NCI-H82 (cell line): Measurements from ENCODE around the gene MS4A6A.
"Not testable (repeated sequence)": the region's sequence is repeated elsewhere in the genome, so short reads cannot be mapped to it uniquely, and the experiment has no call there.

ENCODE experiments used
- DNase-seq: peaks from one replicate; lab custom pipeline; 2025; lab: John Stamatoyannopoulos, UW

Gene MS4A6A

DNA sequence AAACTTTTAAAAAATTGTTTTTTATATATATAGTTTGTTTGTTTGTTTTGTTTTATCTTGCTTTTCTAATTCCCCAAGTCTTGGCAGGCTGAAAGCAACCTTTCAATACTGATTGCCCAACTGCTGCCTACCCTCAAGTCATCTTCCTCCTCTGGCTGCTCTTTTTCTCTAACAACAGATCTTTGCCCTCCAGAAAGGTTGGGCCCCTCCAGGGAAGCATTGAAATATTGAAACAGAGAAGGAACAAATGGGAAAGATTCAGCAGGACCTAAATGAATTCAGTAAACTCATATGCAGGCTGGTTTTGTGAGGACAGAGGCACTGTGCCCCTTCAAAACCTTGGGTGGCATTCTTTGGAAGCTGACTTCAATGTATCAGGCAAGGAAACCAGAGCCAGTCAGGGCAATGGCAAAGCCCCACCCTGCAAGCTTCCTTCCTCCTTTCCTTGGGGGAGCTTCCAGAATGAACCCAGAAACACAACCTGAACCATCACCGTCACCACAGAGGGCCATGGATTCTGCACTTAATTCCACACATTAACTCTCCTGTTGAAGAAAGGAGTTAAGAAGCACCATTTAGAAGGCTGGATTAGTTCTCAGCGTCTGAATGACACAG, 815 bp upstream of the MS4A6A start:
- DNase-seq, result peak; percentile 7

DNA sequence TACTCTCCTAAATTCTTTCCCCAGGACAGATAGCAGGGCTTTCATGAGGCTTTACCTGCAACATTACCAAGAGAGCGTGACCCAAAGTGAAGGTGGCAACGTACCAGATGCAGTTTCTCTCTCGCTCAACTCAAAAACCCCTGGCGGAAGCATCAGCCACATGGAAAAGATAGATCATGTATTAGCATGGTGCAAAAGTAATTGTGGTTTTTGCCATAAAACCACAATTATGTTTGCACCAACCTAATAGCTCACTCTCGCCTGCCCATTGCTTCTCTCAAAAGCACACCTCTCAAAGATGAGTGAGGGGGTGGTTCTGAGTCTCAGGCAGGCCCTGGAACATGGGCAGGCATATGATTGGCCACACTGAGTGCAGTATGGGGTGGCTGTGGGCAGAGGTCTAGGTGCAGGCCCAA, 7.0 kb downstream of the MS4A6A start:
- DNase-seq, result no peak

DNA sequence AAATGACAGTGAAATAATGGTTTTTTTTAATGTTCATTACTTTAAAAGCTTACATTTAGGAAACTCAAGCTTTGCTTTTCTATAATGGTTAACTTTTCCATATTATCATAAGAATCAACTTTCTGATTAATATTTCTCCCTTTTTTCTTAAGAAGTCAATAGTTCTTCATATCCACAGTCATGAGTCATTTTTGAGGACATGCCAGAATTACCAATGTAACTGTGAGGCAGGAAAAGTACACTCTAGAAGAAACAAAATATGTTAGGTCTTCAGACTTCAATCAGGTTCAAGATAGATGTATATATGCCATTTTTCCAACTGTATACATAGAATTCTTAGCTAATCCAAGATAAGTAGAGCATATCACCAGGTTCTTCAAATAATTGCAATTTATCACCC, 10.9 kb downstream of the MS4A6A start:
- DNase-seq, result no peak

DNA sequence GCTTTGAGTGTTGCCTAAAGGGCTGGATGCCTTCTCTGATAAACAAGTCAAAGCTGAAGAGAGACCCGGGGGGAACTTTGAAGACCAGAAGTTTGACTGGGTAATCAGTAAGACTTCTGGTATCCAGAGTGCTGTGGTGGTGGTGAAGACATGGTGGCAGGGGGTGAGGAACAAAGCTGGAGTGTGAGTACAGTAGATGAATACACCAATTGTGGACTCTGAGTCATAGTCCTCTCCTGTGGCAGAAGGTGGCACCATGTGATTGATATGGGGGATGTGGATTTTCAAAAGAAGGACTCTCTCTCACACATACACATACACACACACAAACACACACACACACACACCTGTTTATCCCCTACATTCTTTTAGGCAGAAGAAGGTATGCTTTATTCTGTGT, 12.3 kb downstream of the MS4A6A start:
- no peak for DNase-seq

DNA sequence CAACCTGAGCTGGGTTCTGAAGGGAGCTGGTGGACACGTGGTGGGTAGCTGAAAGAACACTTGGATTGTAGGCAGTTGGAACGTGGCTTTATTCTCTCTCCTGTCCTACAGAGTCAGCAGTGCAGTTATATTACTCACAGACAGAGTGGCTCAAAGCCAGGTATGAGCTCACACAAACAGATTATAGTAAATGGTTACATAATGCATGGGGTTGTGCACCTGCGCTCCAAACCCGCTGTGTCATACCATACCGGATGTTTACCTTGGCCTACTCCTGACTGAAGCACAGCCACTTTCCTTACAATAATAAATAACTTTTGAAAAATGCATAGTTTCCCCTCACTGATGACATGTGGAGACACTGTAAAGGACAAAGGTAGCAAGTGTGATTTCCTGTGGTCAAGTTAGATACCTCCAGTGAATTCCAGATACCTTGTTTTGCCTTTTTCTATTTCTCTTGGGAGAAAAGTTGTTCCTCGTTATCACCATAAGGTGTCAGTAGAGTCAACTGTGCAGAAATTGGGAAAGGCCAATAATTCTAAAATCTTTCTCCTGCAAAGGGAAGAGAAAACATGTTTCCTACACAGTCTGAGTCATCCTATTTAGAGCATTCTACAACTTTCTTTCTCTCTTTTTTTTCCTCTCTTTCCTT, 13.5 kb downstream of the MS4A6A start:
- DNase-seq, result no peak

DNA sequence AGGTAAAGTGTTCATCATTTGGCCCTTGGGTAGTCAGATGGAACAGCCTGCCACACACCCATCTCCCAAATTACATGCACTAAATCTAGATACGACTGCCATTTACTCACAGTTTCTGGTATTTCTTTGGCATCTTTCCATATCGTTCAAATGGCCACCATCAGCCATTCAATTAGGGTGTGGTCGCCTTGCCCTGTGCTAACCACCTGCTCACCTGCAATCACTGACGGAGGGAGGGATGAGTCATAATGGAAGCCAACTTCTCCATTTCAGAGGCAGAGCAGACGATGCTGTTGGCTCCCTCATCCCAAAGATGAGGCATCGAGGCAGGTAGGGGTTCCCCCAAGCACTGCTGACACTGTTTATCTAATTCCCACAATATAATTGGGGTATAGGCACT, 14.6 kb downstream of the MS4A6A start:
- no peak for DNase-seq

DNA sequence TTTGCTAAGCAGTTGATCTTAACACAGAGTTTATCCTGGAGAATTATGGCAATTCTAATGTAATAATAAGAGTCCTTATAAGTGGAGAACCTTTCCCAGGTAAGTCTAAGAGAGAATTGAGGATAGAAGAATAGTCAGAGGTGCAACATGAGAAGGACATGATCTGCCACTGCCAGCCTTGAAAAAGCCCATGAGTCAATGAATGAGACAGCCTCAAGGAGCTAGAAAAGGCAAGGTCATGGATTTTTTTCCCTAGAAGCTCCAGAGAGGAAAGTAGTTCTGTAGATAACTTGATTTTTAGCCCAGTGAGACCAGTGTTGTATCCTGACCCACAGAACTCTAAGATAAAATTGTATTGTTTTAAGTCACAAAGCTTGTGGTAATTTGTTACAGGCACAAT, 16.9 kb downstream of the MS4A6A start:
- no peak for DNase-seq

DNA sequence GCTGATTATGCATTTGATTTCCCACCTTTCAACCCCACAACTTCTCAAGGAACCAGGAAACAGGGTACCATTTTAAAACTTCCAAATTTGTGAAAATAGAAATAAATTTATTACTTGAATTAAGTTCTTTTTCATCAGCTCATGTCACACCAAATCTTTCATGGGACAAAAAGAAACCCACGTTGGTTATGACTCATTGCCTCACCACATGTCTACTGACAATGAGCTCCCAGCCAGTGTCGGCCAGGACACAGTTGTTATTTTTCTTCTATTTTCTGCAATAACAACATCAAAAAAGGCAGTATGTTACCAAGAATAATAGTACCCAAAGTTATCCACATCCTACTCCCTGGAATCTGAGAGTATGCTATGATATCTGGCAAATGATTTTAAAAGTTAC, 17.3 kb downstream of the MS4A6A start:
- DNase-seq, result no peak

DNA sequence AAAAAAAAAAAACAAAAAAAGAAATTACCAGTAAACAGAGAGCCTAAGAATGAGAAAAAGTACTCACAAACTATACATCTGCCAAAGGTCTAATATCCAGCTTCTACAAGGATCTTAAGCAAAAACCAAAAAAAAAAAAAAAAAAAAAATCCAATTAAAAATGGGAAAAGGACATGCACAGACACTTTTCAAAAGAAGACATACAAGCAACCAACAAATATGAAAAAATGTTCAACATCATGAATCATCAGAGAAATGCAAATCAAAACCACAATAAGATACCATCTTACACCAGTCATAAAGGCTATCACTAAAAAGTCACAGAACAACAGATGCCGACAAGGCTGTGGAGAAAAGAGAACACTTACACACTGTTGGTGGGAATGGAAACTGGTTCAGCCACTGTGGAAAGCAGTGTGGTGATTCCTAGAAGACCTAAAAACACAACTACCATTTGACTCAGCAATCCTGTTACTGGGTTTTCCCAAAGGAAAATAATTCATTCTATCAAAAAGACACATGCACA, 18.3 kb downstream of the MS4A6A start:
- DNase-seq, result no peak

DNA sequence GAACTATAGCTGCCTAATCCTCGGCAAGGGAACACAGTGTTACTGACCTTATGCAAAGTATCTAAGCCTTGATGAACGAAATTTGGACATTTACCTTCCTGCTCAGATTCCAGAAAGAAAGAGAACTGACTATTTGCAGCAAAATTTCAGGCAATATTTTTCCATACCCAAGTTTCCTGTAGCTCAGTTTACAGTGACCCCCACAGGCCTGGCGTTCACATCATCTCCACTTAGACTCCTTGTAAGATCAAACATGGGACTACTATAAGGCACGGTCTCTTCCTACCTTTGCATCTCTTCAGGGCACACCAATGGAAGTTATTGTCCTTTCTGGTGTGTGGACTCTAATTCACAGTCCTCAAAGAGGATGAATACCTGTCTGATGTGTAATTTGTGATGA, 21.1 kb downstream of the MS4A6A start:
- DNase-seq, result no peak

DNA sequence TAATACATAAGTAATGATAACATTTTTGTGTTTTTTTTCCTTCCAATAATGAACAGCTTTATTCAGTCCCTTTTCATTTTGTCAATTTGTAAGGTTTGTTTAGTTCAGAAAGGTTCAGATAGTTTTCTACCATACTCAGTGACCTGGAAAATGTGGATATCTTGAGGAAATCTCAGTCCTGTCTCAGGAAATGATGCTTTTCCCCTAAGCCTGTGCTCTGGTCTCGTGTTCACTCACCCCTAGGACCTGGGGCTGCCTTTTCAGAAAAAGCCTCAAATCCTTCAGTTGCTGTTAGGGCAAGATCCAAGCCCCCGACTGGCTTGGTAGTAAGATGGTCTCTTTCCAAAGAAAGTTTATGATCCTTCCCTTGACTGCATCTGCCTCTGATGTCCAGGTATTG, 21.8 kb downstream of the MS4A6A start:
- no peak for DNase-seq

DNA sequence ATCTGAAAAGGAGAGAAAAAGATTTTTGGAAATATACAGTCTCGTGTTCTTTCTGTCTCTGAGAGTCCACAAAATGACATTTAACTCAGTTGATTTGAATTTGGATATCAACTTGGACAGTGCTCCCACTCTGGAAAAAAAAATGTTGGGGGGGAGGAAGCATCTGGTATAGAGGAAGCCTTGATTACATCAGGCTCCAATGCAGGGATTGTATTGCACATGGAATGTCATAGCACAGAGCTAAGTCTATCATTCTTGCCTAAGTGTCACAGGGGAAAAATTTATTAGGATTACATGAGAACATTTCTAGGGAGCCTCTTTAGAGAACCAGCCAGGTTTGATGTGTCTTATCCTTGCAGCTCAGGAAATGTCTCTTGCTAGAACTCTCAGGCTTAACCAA, 23.0 kb downstream of the MS4A6A start:
- DNase-seq, result no peak

DNA sequence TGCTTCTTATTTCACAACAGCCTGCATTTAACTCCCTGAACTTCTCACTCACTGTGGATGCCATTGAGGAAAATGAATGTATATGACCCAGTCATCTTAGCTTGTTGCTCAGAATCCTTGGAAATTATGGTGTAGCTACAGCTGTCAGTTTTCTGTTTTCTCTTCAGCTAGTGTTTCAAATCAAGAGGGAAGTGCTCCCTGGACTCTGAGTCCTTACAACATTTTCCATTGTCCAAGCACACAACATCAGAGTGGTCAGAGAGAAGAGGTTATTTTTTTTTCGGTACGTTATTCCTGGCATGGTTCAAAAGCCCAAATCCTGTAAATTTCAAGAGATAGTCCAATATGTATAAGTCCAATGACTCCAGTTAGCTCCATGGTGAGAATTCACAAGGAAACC, 23.6 kb downstream of the MS4A6A start:
- no peak for DNase-seq

DNA sequence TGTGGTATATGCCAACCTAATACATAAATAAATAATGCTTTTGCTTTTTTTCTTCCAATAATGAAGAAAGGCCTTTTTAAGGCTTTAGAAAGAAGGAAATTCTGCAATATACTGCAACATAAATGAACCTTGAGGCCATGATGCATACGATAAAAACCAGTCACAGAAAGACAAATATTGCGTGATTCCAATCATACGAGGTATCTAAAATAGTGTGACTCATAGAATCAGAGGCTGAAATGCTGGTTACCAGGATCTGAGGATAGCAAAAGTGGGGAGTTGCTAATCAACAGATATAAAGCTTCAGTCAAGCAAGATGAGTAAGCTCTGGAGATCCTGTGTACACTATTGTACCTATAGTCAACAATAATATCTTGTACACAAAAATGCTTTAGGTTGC, 24.2 kb downstream of the MS4A6A start:
- DNase-seq, result no peak

DNA sequence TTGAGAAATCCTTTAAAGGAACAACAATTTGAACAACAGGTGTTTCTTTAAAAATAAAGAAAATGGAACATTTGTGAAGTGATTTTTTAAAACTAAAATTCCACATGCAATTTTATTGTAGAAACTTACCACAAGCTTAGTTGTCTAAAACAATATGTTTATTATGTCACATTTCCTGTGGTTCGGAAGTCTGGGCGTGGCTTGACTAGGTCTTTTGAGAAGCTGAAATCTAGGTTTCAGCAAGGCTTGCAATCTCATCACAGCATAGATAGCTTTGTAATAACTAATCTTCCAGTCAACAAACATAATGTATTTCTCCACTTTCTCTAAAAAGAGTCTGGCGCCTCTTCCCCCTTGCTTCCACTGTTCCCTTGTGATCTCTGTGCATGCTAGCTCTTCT, 27.0 kb downstream of the MS4A6A start:
- DNase-seq, result no peak

DNA sequence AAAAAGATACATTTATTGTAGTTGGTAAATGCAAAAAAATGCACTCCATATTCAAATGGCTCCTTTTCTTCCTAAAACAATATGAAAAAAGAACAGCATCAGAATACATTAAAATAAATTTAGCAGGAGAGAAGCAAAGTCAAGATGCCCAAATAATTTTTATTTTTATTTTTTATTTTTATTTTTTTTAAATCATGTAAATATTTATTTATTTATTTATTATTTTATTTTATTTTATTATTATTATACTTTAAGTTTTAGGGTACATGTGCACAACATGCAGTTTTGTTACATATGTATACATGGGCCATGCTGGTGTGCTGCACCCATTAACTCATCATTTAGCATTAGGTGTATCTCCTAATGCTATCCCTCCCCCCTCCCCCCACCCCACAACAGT, 30.2 kb downstream of the MS4A6A start:
- DNase-seq, result not testable (repeated sequence)

DNA sequence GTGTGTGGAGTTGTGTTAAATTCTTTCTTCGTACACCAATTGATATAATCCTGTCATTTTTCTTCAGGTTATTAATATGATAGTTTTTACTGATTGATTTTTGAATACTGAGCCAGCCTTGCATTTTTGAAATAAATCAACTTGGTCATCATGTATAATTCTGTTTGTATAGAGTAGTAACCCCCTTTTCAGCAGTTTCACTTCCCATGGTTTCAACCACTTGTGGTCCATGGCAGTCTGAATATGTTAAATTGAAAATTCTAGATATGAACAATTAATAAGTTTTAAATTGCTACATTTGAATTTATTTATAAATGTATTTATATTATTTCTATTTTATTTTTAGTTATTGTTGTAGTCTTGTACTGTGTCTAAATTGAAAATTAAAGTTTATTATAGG, 32.6 kb downstream of the MS4A6A start:
- DNase-seq, result no peak

DNA sequence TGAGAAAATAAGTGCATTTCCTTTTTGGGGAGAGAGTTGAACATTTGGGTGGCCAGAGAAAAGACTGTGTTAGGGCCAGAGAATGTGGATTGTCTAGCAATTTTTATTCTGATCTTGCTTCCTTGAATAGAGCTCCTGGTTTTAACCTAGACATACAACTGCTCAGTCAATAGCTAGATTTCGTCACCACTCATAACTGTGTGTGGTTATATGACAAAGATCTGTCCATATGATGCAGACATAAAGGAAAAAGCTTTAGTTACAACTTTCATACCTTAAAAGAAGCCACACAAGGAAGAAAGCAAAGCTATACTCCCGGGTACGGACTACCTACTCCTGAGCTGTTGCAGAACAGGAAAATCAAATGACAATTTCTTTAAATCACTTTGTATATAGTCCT, 37.2 kb downstream of the MS4A6A start:
- DNase-seq, result no peak

DNA sequence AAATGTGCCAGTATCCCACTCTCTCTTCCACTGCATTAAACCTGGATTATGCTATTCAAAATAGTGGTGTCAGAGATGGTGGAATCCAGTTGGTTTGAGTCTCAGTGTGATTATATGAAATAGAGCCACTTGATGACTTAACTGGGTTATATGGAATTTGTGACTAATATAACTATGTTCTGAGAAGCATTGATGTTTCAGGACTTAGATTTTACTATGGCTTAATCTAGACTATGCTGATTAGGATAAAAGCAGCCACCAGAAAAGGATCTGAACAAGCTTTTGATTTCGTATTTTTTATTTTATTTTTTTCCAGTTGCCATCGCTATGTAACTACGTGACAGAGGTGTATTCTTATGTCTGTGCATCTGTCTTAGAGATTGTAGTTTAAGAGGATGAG, 39.1 kb downstream of the MS4A6A start:
- no peak for DNase-seq

DNA sequence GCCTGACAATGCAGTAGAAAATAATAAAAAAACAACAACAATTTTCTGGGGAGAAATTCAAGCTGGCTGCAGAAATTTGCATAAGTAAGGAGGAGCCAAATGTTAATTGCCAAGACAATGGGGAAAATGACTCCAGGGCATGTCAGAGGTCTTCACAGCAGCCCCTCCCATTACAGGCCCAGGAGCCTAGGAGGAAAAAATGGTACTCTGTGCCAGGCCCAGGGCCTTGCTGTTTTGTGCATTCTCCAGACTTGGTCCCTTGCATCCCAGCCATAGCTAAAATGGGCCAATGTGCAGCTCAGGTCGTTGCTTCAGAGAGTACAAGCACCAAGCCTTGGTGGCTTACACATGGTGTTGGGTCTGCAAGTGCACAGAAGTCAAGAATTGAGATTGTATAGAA, 49.0 kb downstream of the MS4A6A start:
- no peak for DNase-seq

DNA sequence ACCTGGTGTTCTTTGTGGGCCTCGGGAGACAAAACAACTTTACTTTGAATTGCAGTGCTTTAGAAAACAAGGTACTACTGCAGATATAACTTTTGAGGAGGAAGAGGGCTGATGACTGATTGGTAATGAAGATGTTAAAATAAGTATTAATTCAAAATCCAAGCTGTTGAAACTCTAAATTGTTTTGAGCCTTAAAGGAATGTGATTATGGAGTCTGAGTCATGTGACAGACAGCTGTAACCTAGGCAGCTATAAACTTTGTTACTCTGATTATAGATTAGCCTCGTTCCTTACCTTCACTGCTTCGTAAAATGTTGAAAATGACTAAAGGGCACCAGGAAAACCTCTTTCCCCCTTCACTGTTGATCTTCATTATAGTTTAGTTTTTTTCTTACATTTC, 51.0 kb downstream of the MS4A6A start:
- DNase-seq, result no peak

DNA sequence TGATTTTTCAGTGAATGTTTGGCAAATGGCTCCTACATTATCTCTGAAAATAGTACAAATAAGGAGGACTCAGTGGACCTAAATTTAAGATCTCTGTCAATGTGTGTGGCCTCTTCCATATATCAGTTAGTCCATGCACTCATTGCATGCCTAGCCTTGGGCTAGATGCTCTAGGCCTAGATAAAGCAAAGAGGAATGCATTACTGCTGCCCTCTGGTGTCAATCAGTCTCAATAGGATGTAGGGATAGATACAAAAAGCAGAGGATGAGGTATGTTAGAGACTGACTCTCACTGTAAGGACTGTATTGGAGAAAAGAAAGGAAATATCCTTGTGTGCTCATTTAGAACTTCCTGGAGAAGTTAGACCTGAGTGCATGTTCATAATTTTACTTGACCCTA, 52.4 kb downstream of the MS4A6A start:
- peak; percentile 81 for DNase-seq

DNA sequence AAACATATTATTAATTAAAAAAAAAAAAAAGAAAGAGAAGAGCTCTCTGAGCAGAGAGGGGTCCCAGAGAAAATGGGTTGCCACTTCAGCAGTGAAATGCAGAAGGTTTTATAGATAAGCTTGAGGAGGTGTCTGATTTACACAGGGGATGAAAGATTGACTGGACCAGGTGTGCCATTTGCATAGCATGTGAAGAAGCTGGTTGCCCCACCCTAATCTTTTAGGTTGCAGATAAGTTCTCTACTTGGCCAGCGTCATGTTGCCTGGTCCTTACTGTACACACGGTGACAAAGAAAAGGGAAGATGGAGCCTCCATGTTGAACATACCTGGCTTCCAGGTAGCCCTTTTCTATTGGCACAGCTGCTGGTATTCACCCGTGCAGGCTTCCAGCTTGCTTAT, 53.0 kb downstream of the MS4A6A start:
- no peak for DNase-seq

DNA sequence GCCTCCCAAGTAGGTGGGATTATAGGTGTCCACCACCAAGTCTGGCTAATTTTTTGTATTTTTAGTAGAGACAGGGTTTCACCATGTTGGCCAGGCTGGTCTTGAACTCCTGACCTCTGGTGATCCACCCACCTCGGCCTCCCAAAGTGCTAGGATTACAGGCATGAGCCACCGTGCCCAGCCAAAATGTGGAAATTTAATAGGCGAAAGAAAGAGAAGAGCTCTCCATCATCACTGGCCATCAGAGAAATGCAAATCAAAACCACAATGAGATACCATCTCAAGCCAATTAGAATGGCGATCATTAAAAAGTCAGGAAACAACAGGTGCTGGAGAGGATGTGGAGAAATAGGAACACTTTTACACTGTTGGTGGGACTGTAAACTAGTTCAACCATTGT, 54.0 kb downstream of the MS4A6A start:
- DNase-seq, result not testable (repeated sequence)
